HG02973 (cell line): Measurements from ENCODE around the gene COG5.

Experiments
- ATAC-seq: cut with Tn5 transposase; IDR thresholded peaks from one replicate; pipeline ENCODE4 v1.9.1; 2021; ENCODE audit warnings: moderate library complexity; ENCODE audit not compliant: unreplicated experiment

COG5 gene

GRCh38 chr7:107563775-107564552 lies at the start of gene COG5, which contains the start of gene DUS4L:
Gene COG5 (minus strand): TSS chr7:107563920. CDS start chr7:107563896, 24 bp downstream.
Gene DUS4L (plus strand): TSS chr7:107563971. CDS start chr7:107567071, 3,100 bp downstream.
- ATAC-seq, result peak; percentile 94

- ATAC-seq, result no peak
Measured at GRCh38 chr7:107613439-107613838, 49.7 kb upstream of the COG5 start.

- no peak for ATAC-seq
Measured at GRCh38 chr7:107610323-107610722, 46.6 kb upstream of the COG5 start.

GRCh38 chr7:107609811-107610261 lies 46.1 kb upstream of the COG5 start:
- ATAC-seq, result no peak

GRCh38 chr7:107606303-107606702 lies 42.6 kb upstream of the COG5 start:
- no peak for ATAC-seq

- no peak for ATAC-seq
Measured at GRCh38 chr7:107605218-107605815, 41.6 kb upstream of the COG5 start.

GRCh38 chr7:107600816-107601215 lies 37.1 kb upstream of the COG5 start:
- ATAC-seq, result no peak

- no peak for ATAC-seq
Measured at GRCh38 chr7:107599262-107599661, 35.5 kb upstream of the COG5 start.

- no peak for ATAC-seq
Measured at GRCh38 chr7:107597953-107598352, 34.2 kb upstream of the COG5 start.

- no peak for ATAC-seq
Measured at GRCh38 chr7:107597582-107597916, 33.8 kb upstream of the COG5 start.

- ATAC-seq, result no peak
Measured at GRCh38 chr7:107596881-107597581, 33.3 kb upstream of the COG5 start.

- no peak for ATAC-seq
Measured at GRCh38 chr7:107594961-107595737, 31.4 kb upstream of the COG5 start.

- ATAC-seq, result no peak
Measured at GRCh38 chr7:107593025-107593410, 29.3 kb upstream of the COG5 start.

GRCh38 chr7:107592361-107593024 lies 28.8 kb upstream of the COG5 start:
- ATAC-seq, result no peak

GRCh38 chr7:107591421-107591820 lies 27.7 kb upstream of the COG5 start:
- ATAC-seq, result no peak

- ATAC-seq, result no peak
Measured at GRCh38 chr7:107588529-107589130, 24.9 kb upstream of the COG5 start.

- ATAC-seq, result no peak
Measured at GRCh38 chr7:107584716-107585115, 21.0 kb upstream of the COG5 start.

GRCh38 chr7:107582875-107583274 lies 19.2 kb upstream of the COG5 start:
- ATAC-seq, result no peak

- ATAC-seq, result no peak
Measured at GRCh38 chr7:107581387-107582013, 17.8 kb upstream of the COG5 start.
